HG03196 (cell line): Measurements from ENCODE around the gene P2RY2.

Experiments
- ATAC-seq: cut with Tn5 transposase; IDR thresholded peaks from one replicate; pipeline ENCODE4 v1.9.1; 2021; ENCODE audit not compliant: unreplicated experiment

The P2RY2 gene

GRCh38 chr11:73281796-73282660 lies 63.9 kb downstream of the P2RY2 start:
- no peak for ATAC-seq

- no peak for ATAC-seq
Observed at GRCh38 chr11:73283276-73284000, 65.4 kb downstream of the P2RY2 start.

GRCh38 chr11:73284106-73284505 lies 66.0 kb downstream of the P2RY2 start:
- ATAC-seq = no peak

- ATAC-seq = no peak
Observed at GRCh38 chr11:73285721-73286120, 67.6 kb downstream of the P2RY2 start.
